Measurements from ENCODE around the gene THUMPD3. TPM values are rescaled to one million over a fixed set of nuclear protein-coding genes. Genes with fewer than 3 reads are reported as not detected.

The THUMPD3 gene
- total RNA-seq, 4 donors from 2014 or later, result 19.8 to 37.6 (median 27.0) TPM

- DNase-seq (ENCODE audit: low spot score in 2 of 2), result no peak
- no peak for TF ChIP-seq POLR2A (IDR thresholded peaks at IDR 0.05)
- TF ChIP-seq CTCF (IDR thresholded peaks at IDR 0.05), result no peak
- no peak overlapping the region for H3K4me3 ChIP-seq (ENCODE audit: low read depth, poor library complexity, severe bottlenecking)
- intact Hi-C loops (cut with DNase I; ENCODE audit: low total_unique reads), result loop anchor here (5.0 kb wide), 1 partner anchor 689 kb away; no protein-coding TSS in a partner anchor
- WGBS, 2 donors, result 42 to 50% methylated on average over 2 of the region's 2 CpGs
These were observed 15.0 kb upstream of the THUMPD3 start for GRCh38 chr3:9347887-9348286.

- no peak overlapping the region for H3K4me3 ChIP-seq (ENCODE audit: low read depth, poor library complexity, severe bottlenecking)
- intact Hi-C loops (cut with DNase I; ENCODE audit: low total_unique reads), result loop anchor here (5.0 kb wide), 2 partner anchors 83 to 688 kb away; no protein-coding TSS in a partner anchor
- no peak for TF ChIP-seq CTCF (IDR thresholded peaks at IDR 0.05)
- TF ChIP-seq POLR2A (IDR thresholded peaks at IDR 0.05), result no peak
- WGBS, 2 donors, result 60 to 67% methylated on average over 2 of the region's 2 CpGs
- DNase-seq (ENCODE audit: low spot score in 2 of 2), result no peak
These were observed 13.3 kb upstream of the THUMPD3 start for GRCh38 chr3:9349321-9350117.

GRCh38 chr3:9351709-9352126, 11.1 kb upstream of the THUMPD3 start:
- TF ChIP-seq CTCF (IDR thresholded peaks at IDR 0.05), result no peak
- no peak for DNase-seq (ENCODE audit: low spot score in 2 of 2)
- intact Hi-C loops (cut with DNase I; ENCODE audit: low total_unique reads), result loop anchor here (5.0 kb wide), 1 partner anchor 81 kb away; no protein-coding TSS in a partner anchor
- H3K4me3 ChIP-seq (ENCODE audit: low read depth, poor library complexity, severe bottlenecking), result no peak overlapping the region
- 47 to 52% methylated on average over 3 of the region's 3 CpGs for WGBS, 2 donors

GRCh38 chr3:9352917-9353752, 9.7 kb upstream of the THUMPD3 start:
- H3K4me3 ChIP-seq (ENCODE audit: low read depth, poor library complexity, severe bottlenecking), result no peak overlapping the region
- TF ChIP-seq CTCF (IDR thresholded peaks at IDR 0.05) (peak in 1 of 3 donors; percentile 62), POLR2A (IDR thresholded peaks at IDR 0.05) (no peak)
- peak; percentile 49 to 88 for DNase-seq (ENCODE audit: low spot score in 2 of 2)
- WGBS, 2 donors, result 23 to 34% methylated on average over 7 of the region's 7 CpGs
- intact Hi-C loops (cut with DNase I; ENCODE audit: low total_unique reads), result loop anchor here (5.0 kb wide), 1 partner anchor 79 kb away; no protein-coding TSS in a partner anchor

GRCh38 chr3:9361691-9362388, 1.0 kb upstream of the THUMPD3 start:
- TF ChIP-seq POLR2A (IDR thresholded peaks at IDR 0.05), result no peak
- no peak for TF ChIP-seq CTCF (IDR thresholded peaks at IDR 0.05)
- DNase-seq (ENCODE audit: low spot score in 2 of 2), result no peak
- intact Hi-C loops (cut with DNase I; ENCODE audit: low total_unique reads), result no loop called here
- WGBS, 2 donors, result 73 to 75% methylated on average over 5 of the region's 5 CpGs
- H3K4me3 ChIP-seq (ENCODE audit: low read depth, poor library complexity, severe bottlenecking), result no peak overlapping the region

Measured in lower leg skin (tissue), 4 donors.